RPMI8226 (cell line): Measurements from ENCODE around the gene LY86.

Experiments
- DNase-seq: peaks from one replicate; pipeline ENCODE4 v3.0.0-alpha.2; 2015

Gene LY86

GRCh38 chr6:6570929-6571671 is 17.4 kb upstream of the LY86 start:
- DNase-seq: no peak

DNA sequence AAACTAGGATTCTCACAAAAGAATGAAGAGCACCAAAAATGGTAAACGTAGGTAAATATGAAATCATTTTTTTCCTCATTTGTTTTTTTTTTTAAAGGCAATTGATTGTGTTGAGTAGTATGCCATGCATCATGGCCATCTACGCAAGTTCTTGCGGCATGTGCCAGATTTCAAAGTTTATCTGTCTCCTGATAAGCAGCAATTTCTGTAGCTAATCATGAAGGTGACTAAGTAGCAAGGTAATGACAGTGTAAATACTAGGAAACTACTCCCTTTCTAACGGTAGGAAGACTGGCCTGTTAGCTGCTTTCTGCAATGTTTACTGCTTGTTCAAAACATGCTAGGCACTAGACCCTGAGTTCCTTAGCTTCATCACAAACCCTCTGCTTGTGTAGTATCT is 13.4 kb upstream of the LY86 start:
- DNase-seq: no peak

DNA sequence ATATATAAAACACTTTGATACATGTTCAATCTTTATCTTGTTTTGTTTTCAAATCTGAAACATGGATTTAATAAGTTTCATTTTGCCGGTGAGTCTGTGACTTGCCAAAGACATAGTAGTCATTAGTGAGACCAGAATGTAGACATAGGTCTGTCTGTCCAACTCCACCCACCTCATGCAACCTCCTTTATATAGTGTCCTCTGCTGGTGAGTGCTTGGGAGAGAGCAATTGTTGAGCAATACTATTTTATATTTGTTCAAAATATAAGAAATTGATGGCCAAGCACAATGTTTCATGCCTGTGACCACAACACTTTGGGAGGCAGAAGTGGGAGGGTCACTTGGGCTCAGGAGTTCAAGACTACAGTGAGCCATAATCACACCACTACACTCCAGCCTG is 10.8 kb upstream of the LY86 start:
- DNase-seq: peak; percentile 17

GRCh38 chr6:6579281-6579680 is 9.2 kb upstream of the LY86 start:
- no peak for DNase-seq

DNA sequence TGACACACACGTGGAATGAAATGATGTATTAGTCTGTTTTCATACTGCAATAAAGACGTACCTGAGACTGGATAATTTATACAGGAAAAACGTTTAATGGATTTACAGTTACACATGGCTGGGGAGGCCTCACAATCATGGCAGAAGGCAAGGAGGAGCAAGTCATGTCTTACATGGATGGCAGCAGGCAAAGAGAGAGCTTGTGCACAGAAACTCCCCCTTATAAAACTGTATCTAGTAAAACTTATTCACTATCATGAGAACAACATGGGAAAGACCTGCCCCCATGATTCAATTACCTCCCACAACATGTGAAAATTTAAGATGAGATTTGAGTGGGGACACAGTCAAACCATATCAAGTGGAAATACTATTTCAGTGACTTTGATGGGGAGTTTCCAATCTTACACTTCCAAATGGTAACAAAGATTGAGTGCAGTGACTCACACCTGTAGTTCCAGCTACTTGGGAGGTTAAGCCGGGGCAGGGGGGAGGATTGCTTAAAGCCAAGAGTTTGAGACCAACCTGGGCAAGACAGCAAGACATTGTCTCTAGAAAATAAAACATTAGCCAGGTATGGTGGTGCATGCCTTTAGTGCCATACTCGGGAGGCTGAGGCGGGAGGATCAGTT is 8.2 kb upstream of the LY86 start:
- DNase-seq: no peak

GRCh38 chr6:6581054-6581453 is 7.5 kb upstream of the LY86 start:
- no peak for DNase-seq

- DNase-seq: no peak
Measured at GRCh38 chr6:6582131-6582530, 6.4 kb upstream of the LY86 start.

DNA sequence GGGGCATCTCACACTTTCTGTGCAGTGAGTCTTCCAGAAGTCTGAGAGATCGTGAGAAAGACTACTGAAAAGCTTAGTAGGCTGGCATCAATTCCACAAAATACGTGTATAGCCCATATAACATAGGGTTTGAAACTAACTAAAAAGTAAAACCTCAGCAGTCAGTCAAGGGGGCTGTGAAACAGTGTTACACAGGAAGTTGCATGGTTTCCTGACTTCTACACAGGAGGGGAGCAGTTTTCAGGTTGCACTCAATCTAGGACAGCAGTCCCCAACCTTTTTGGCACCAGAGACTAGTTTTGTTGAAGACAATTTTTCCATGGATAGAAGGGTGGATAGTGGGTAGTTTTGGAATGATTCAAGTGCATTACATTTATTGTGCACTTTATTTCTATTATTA is 4.7 kb upstream of the LY86 start:
- DNase-seq: peak; percentile 47

GRCh38 chr6:6584310-6585002 is 4.1 kb upstream of the LY86 start:
- DNase-seq: peak; percentile 46

- no peak for DNase-seq
Measured at GRCh38 chr6:6585003-6585311, 3.6 kb upstream of the LY86 start.

DNA sequence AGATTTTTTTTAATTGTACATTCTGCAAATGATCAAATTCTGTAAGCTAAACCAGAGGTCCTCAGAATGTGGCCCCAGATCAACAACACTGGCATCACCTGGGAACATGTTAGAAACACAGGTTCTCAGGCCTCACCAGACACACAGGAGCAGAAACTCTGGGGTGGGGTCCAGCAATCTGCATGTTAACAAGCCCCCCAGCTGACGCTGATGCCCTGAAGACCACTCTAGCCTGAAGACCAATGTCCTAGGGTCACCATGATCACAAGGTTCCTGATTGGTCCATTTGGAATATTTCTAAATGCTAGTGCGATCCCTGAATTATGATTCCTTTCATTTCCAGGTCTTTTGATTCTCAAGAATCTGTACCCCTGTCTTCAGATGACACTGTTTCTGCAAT is 2.4 kb upstream of the LY86 start:
- DNase-seq: no peak

GRCh38 chr6:6586671-6587526 is 1.6 kb upstream of the LY86 start:
- DNase-seq: peak; percentile 27

GRCh38 chr6:6587696-6588063 is 840 bp upstream of the LY86 start:
- peak; percentile 85 for DNase-seq

DNA sequence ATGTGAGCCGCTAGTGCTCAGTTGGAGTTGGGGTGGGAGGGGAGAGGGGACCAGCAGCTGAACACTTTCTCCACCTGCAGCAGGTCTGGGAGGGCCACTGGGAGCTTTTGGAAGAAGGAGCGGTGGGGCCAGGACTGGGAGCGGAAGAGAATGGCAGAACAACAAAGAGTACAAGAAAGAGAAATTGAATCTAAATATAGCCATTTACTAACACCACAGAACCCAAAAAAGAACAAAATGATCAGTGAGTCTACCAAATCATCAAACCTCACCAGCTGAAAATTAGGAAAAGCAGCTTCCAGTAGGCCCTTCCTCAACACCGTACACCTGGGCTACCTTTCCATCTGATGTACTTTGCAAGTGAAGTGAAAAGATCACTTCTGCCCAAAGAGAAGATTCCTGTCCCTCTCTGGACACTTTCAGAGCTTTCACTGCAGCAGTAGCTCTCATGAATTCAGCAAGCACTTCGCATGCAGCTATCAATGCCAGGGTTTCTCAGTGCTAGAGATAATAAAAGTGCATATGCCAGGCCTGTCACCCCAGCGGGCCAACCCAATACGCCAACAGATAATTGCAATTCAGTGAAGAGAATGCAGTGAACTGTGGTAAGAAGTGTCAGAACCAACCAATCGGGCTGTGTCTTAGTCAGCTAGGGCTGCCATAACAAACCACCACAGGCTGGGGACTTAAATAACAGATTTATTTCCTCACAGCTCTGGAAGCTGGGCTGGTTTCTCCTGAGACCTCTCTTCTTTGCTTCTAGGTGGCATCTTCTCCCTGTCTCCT is 597 bp downstream of the LY86 start:
- DNase-seq: peak; percentile 57

DNA sequence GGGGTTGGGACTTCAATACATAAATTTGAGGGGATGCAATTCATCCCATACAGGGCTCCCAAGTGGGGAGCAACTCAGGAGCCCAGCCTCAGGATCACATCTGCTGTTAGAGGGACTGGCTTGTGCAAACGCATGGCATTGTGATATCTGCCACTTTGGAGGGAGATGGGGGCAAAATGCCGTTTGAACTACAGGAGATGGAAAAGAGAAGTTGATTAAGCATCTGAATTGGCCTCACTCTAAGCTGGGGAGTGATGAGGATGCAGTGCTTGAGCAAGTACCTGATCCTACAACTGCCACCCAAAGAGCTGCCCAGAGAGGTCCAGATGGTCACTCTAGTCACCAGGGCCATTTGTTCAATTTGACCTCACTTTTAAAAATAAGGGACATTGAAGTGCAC is 2.0 kb downstream of the LY86 start:
- DNase-seq: no peak

- peak; percentile 92 for DNase-seq
Measured at GRCh38 chr6:6591778-6592465, 3.4 kb downstream of the LY86 start.

DNA sequence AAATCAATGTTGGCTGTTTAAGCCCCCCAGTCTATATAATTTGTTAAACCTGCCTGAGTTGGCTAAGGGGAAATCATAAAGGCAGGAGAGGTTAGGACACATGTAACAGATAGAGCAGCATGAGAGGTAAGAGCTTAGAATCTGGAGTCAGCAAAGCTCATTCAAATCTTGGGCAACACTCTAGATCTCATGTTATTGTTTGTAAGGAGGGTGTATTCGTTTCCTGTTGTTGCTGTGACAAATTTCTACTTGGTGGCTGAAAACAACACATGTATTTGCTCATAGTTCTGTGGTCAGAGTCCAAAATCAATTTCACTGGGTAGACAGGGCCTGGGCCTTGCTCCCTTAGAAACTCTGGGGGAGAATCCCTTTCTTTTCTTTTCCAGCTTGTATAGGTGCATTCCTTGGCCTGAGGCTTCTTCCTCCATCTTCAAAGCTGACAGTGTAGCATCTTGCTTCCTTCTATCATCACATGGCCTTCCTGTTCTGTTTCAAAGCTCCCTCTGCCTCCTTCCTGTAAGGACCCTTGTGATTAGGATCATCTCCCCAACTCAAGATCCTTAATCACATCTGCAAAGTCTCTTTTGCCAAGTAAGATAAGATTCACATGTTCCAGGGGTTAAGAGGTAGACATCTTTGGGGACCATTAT is 4.4 kb downstream of the LY86 start:
- DNase-seq: peak; percentile 15

DNA sequence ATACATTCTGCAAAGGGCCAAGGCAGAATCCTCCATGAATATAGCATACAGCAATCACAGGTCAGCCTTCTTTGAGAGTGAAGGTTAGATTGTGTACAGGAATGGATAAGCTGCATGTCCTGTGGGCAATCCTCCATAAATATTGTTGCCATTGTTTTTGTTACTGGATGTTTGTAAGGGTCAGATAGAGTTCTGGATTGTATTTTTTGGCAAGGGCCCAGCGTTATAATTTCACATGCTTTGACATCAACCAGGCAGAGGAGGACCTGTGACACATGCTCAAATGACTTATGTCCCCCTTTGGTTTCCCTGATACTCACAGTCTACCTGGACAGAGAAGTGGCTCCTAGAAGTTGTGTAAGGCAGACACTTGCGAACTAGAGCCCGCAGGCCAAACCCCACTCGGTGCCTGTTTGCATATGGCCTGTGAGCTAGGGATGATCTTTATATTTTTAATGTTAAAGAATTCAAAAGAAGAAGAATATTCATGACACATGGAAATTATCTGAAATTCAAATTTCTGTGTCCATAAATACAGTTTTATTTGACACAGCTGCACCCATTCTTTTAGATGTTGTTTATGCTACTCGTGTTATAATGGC is 5.4 kb downstream of the LY86 start:
- no peak for DNase-seq

- DNase-seq: no peak
Measured at GRCh38 chr6:6595025-6595424, 6.5 kb downstream of the LY86 start.

DNA sequence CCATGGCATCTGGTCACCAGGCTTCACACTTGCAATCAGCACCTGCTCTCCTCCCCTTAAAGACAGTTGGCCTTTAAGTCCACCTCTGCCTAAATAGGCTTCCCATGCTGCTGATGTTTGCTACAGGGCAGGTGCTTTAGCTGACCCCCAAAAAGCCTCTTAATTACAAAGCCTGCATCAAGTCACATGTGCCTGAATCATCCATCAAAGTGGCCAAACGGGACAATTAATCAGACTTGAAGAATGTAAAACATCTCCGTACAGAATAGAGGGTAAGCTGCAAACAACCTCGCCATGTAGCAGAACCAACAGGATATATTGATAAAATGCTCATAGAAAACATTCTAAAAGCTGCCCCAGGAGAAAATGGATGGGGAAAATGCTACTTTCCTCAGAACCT is 7.4 kb downstream of the LY86 start:
- DNase-seq: no peak
